HG03103 (cell line): ENCODE data around the gene MTA1.

Source experiments
- ATAC-seq: cut with Tn5 transposase; IDR thresholded peaks from one replicate; pipeline ENCODE4 v1.9.1; 2021; ENCODE audit warnings: low read depth; ENCODE audit not compliant: unreplicated experiment

Gene MTA1

DNA sequence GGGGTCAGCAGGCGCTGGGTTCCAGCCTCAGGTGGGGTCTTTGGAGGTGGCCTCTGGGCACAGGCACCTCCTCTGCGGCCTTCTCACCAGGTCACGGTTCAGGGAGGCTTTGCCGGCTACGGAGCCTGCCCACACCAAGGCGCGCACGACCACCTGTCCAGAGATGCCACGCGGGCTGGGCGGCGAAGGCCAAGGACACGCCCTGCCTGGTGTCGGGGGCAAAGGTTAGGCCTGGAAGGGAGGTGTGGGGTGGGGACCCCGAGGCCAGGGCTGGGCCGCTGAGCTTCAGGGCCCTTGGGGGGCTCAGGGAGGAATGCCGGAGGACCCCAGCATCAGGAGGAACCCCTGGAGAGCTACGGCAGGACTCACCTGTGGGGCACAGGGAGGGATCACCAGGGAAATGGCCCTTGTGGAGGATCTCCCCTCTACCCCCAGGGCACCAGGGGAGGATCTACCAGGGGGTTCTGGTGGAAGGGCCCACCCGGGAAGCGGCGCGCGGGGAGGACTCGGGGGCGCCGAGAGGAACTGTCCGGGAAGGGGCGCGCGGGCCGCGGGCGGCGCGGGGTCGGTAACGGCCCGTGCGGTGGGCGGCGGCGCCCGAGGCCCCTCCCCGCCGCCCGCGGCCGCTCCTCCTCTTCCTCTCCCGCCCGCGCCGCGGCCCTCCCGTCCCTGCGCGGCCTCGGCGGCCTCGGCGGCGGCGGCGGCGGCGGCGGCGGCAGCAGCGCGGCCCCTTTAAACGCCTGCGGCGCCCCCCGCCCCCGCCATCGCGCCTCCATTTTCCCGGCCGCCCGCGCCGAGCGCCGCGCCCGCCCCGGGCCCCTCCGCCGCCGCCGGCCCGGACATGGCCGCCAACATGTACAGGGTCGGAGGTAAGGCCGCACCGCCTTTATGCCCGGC lies at the start of gene MTA1:
TSS of gene MTA1 (plus strand) at position 633 of the 897 bp plus-strand sequence. CDS start at position 842, 209 bp downstream.
- ATAC-seq = no peak

DNA sequence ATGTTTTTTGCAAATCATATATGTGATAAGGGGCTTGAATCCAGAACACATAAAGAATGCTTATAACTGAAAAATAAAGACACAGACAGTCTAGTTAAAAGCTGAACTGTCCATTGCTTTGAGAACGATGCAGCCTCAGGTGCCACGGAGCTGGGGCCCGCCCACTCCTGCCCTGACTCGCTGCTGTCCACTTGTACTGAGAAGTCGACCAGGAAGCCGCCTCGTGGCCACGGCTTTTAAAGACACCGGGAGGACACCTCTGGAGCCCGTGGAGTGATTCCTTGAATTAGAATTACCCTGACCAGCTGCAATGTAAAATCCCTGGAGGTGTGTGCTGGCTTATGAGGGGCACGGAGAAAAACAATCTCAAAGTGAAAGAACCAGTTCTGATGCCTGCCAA lies 45.2 kb upstream of the MTA1 start:
- no peak for ATAC-seq

DNA sequence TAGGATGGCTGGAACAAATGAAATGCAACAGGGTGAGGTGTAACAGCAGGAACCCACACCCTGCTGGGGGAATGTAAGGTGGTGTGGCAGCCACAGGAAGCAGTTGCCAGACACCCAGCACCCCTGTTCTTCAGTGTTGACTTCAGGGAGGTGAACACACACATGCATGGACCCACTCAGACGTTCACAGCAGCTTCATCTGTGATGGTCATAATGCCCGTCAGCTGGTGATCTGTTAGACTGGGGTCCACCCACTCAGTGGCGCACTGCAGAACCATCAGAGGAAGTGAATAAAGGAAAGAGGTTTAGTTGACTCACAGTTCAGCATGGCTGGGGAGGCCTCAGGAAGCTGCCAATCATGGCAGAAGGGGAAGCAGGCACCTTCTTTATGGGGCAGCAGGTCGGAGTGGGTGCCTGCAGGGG lies 44.0 kb upstream of the MTA1 start:
- no peak for ATAC-seq

DNA sequence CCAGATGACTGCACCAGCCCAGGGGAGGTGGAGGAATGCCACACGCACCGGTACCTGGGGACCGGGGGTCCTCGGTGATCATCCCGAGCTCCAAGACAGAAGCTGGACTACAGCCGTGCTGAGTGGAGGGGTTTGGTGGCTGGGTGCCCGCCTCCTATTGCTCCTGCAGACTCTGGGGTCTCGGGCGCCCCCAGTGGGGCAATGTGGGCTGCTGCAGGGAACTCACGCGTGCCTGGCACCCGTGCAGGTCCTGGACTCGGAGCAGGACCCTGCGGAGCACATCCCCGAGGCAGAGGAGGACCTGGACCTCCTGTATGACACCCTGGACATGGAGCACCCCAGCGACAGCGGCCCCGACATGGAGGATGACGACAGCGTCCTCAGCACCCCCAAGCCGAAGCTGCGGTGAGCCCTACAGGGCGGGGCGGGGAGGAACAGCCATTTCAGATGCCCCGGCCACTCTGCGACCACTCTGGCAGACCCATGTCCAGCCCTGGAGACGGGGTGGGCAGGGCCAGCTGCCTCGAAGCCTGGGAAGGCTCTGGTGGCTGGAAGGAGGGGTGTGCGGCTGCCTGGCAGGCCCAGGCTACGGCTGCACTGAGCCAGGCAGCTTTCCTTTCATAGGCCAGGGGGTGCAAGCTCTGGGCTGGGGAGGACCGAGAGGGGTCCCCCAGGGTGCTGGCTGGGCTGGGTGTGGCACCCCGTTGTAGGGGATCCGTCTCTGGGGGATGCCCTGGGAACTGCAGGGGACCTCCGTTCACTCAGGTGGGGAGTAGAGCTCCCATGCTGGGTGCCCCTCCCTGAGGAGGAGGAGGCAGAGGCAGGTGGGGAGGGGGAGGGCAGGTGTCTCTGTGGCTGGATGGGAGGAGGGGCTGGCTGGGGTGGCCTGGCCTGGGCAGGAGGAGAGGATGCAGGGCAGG lies 42.8 kb upstream of the MTA1 start:
- ATAC-seq = no peak

DNA sequence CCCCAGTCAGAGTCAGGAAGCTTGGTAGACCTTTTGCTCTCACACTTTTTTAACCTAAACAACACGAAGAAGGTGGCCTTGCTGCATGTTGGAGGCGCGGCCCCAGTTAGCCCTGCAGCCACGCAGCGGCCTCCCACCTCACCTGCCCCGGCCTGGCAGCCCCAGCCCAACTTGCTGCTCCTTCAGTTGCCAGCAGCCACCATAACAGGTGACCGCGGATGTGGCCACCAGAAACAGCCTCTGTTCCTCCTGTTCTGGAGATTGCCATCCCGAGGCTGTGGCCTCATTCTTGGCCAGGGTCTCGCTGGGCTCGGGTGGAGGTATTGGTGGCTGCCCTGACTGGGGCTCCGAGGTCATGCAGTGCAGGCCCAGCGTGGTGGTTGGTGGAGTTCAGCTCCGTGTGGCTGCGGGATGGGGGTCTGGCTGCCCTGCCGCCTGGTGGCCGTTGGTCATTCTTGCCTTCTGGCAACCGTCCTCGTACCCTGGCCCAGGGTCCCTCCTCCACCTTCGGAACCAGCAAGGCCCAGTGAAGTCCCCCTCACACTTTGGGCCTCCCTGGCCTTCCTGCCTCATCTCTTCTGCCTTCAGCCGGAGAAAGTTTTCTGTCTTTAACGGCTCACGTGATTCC lies 42.0 kb upstream of the MTA1 start:
- ATAC-seq = no peak

DNA sequence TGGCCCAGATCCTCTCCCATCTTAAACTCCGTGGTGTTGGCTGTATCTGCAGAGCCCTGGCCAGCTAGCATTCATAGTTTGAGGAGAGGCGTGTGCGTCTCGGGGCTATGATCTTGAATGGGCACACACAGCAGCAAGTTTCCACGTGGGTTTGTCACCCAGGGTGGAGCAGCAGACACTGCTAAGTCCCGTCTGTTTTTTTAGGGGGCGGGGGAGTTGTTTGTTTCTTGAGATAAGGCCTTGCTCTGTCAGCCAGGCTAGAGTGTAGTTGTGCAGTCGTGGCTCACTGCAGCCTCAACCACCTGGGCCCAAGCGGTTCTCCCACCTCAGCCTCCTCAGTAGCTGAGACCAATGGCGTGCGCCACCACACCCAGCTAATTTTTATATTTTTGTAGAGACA lies 41.4 kb upstream of the MTA1 start:
- no peak for ATAC-seq

DNA sequence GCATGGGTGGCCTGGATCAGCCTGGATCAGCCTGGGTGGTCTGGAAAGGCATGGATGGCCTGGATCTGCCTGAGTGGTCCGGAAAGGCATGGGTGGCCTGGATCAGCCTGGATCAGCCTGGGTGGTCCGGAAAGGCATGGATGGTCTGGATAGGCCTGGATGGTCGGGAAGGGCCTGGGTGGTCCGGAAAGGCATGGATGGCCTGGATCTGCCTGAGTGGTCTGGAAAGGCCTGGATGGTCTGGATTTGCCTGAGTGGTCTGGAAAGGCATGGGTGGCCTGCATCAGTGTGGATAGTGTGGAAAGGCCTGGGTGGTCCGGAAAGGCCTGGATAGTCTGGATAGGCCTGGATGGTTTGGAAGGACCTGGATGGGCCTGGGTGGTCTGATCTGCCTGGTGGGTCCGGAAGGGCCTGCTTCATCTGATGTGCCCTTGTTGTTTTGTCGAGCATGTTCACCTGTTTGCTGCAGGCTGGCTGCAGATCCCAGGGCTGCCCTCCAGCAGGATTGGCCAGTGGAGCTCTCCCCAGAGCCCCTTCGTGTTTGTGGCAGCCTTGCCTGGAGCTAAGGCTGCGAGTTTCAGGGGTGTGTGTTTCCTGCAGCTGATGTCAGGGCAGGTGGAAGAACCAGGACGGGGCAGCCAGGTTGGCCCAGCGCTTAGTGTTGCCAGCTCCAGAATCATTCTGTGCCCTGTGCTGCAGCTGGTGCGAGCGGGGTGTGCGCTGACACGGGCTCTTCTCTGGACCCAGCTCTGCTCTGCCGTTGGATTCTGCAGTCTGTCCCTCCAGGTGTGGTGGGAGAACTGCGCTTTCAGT lies 40.5 kb upstream of the MTA1 start:
- ATAC-seq = no peak

DNA sequence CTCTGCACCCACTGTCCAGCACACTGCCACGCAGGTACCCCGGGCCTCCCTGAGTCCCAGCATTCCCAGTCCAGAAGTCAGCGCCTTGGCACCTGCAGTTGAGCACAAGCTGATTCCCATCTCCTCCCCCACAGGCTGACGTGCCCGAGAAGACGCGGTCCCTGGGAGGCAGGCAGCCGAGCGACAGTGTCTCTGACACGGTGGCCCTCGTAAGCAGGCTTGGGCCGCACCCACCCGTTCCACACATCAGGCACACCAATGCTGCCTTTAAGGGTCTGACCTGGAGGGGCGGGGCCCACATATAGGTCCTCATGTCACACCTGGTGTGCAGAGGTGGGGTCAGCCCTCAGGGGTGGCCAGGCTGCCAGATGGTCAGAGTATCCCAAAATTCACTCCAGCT lies 39.7 kb upstream of the MTA1 start:
- ATAC-seq = no peak

DNA sequence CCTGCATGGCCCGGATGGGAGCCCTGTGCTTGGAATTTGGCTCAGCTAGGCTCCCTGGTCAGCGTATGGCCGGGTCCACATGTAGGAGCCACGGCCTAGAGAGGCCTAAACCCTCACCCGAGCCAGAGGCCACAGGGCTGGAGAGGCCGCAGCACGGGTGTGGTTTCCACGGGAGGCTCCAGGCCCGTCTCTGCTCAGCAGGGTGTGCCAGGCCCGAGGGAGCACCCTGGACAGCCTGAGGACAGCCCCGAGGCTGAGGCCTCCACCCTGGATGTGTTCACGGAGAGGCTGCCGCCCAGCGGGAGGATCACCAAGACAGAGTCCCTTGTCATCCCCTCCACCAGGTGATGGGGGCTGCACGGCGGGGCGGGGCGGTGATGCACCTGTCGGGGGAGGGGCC lies 38.9 kb upstream of the MTA1 start:
- no peak for ATAC-seq

DNA sequence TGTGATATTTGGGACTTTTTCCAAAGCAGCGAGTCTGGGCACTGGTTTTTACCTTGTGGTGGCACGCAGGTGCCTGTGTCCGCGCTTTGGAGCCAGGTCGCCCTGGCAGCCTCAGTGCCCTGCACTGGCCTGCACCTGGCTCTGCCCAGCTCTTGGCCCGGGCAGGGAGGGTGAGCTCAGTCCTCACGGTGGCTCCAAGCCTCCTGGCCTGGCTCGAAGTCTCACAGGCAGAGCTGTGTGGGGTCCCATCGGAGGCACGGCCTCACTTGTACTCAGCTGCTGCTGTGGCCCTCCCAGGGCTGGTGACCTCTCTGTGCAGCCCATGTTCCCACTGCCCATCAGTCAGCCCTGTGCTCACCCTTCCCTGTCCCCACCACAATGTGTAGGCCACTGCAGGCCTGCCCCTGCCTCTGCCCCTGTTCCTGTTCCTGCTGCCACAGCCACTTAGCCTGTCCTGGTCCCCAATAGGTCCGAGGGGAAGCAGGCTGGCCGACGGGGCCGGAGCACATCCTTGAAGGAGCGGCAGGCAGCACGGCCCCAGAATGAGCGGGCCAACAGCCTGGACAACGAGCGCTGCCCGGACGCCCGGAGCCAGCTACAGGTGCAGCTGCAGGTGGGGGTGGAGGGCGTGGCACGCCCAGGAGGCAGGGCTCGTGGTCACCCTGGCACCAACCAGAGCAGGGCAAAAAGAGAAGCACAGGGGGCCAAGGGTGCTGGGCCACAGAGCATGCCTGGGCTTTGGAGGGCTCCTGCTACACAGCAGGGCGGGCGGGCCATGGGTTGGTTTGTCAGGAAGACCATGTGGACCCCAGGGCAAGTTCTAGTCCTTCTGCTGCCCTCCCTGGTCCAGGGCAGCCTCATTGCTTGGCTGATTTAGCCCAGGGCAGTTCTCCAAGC lies 37.9 kb upstream of the MTA1 start:
- no peak for ATAC-seq

DNA sequence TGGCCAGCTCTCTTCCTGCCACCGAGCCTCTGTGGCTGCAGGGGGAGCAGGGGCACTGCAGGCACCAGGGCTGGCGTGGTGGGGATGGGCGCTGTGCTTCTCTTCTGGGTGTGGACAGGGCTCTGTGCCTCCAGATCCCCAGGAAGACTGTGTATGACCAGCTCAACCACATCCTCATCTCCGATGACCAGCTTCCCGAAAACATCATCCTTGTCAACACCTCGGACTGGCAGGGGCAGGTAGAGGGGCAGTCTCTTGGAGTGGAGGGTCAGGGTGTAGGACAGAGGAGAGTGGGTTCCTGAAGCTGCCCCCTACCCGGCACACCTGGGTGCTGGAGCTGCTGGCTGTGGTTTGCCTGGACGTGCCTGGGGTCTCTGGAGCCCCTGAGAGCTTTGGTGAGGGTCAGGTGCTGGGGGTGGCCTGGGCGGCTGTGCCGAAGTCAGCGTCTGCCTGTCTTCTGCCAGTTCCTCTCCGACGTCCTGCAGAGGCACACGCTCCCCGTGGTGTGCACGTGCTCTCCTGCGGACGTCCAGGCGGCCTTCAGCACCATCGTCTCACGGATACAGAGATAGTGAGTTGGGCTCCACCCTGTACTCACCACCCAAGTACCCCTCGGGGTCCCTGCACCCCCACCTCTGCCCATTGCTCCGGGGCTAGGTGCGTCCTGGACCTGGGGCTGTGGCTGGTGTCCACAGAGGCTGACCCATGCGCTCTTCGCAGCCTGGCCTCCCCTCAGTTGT lies 37.1 kb upstream of the MTA1 start:
- no peak for ATAC-seq

DNA sequence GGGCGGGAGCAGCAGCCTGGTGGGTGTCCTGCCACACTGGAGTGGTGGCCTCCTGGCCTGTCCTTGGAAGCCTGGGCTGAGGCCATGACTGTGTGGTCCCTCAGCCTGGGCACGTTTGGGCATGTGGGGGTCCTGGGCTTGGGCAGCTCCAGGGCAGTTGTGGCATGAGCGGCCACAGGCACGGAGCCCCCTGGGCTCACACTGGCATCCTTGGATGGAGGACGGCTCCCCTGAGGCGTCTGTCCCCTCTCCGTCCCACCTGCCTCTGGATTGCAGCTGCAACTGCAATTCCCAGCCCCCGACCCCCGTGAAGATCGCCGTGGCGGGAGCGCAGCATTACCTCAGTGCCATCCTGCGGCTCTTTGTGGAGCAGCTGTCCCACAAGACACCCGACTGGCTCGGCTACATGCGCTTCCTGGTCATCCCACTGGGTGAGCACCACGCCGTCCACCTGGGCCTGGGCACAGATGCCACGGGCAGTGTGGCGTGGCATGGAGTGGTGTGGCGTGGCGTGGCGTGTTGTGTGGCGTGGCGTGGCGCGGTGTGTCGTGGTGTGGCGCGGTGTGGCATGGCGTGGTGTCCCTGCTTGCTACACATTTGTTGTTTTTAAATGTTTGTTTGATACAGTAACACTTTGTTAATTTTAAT lies 36.4 kb upstream of the MTA1 start:
- ATAC-seq = no peak

DNA sequence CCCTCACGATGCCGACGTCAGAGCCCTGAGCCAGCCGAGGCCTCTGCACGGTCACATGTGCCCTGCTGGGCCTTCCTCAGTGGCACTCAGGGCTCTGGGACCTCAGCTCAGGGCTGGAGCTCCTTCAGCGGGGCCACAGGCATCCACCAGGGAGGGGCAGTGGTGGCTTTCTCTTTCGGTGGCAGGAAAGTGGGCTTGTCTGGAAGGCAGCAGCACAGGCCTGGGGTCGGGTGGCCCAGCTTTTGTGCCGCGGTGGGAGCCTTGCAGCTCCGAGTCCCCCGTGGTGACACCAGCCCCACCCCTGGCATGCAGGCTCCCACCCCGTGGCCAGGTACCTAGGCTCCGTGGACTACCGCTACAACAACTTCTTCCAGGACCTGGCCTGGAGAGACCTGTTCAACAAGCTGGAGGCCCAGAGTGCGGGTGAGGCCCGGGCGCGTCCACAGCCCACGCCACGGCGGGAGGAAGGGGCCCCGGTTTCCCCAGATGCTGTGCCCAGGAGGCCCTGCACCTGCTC lies 35.5 kb upstream of the MTA1 start:
- ATAC-seq = no peak

DNA sequence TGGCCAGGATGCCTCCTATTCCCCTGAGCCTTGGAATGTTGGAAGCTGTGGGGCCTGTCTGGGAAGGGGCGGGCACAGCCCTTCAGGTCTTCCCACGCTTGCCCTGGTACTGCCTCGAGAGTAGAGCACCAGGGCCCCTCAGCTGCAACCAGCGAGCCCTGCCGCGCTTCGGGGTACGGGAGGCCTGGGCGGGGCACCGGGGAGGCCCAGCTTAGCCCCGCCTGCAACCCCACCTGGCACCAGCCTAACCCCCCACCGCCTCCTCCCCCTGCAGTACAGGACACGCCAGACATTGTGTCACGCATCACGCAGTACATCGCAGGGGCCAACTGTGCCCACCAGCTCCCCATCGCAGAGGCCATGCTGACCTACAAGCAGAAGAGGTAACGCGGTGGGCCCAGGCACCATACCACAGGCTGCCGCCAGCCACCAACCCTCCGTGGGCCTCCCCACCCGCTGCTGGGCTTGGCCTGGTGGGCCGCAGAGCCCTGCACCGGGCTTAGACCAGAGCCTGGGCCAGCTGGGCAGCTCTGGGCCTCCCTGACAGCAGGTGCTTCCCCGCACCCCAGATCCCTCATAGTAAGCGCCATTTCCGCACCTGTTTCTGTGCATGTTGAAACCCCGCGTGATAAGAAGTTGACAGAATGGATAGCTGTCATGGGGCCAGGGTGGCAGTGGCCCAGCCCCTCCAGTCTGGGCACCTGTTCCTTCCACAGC lies 34.9 kb upstream of the MTA1 start:
- ATAC-seq = no peak

DNA sequence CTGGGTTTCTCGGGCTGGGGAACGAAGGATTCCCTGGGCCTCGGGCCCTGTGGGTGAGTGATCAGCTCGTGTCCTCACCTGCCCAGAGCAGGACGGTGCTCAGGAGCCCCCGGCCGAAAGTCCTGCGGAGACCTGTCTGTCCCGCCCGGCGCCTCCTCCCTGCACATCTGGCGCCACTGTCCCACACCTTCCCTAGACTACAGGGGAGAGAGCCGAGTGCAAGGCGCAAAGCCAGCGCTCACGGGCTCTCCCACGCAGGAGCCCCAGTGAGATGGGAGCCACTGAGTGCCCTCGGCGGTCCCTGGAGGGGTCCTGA lies 34.3 kb upstream of the MTA1 start:
- ATAC-seq = no peak

DNA sequence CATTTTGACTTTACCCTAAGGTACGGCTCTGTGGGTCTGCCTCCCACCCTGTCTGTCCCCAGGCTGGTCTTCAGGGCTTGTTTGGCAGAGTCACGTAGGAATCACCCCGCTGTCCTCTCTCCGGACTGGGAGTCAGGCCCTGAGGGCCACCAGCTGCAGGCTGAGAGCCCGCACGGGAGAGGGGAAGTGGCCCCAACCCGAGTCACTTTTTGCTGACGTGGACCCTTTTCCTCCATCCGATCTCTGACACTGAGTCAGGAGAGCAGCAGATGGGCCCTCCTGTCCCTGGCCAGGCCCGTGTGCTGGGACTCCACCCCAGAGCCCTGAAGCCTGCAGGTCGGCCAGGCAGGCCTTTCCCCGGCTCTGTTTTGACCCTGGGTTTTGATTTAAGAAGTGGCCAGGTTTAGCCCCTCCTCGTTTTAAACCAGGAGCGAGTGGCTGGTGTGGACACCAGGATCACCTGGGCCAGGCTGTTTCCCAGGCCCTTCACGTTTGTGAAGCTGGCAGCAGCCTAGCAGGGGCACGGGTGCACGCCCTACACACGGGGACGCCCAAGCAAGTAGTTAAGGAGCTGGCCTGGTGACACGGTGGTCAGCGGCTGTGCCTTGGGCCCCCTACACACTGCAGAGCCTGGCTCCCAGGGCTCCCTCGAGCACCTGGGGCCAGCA lies 33.8 kb upstream of the MTA1 start:
- no peak for ATAC-seq
